Astrocyte (in vitro differentiated cells and primary cell): ENCODE measurements around the gene CLTCL1. TPM values are rescaled to one million over a fixed set of nuclear protein-coding genes. Genes with fewer than 3 reads are reported as not detected.

Experiments
- DNase-seq: peaks from one replicate; pipeline ENCODE4 v3.0.0-alpha.2; 2010; ENCODE audit warnings: low read depth
- FAIRE-seq: peaks from 2 replicates; lab custom pipeline; 2011; peaks lifted over from hg19 to GRCh38; lab: Jason Lieb, UNC
- H2AFZ ChIP-seq: 2 replicates; pipeline ENCODE4 v1.6.0; 2012; ENCODE audit warnings: low read depth, low read length, inconsistent platforms
- H3K27ac ChIP-seq: 2 replicates; pipeline ENCODE4 v1.5.1; 2011; ENCODE audit warnings: low read depth, low read length, inconsistent platforms
- H3K27me3 ChIP-seq: 2 replicates; pipeline ENCODE4 v1.6.0; 2011; ENCODE audit warnings: low read length, inconsistent platforms; ENCODE audit not compliant: insufficient read depth
- H3K36me3 ChIP-seq: 2 replicates; pipeline ENCODE4 v1.5.1; 2011; ENCODE audit warnings: low read length, inconsistent platforms; ENCODE audit not compliant: insufficient read depth
- H3K4me1 ChIP-seq: 2 replicates; pipeline ENCODE4 v1.5.1; 2011; ENCODE audit warnings: low read length, inconsistent platforms; ENCODE audit not compliant: insufficient read depth
- H3K4me2 ChIP-seq: 2 replicates; pipeline ENCODE4 v1.6.0; 2012; ENCODE audit warnings: low read length, inconsistent platforms
- H3K4me3 ChIP-seq: 2 replicates; pipeline ENCODE4 v1.5.1; 2011; ENCODE audit warnings: low read depth, mild to moderate bottlenecking, low read length, inconsistent platforms; ENCODE audit not compliant: insufficient read depth
- H3K79me2 ChIP-seq: 2 replicates; pipeline ENCODE4 v1.6.0; 2012; ENCODE audit warnings: mild to moderate bottlenecking, low read length, inconsistent platforms; ENCODE audit not compliant: insufficient read depth
- H3K9ac ChIP-seq: 2 replicates; pipeline ENCODE4 v1.6.0; 2012; ENCODE audit warnings: mild to moderate bottlenecking, low read length, inconsistent platforms
- H3K9me3 ChIP-seq: 2 replicates; pipeline ENCODE4 v1.5.1; 2012; ENCODE audit warnings: low read depth, mild to moderate bottlenecking, low read length, inconsistent platforms; ENCODE audit not compliant: insufficient read depth
- H4K20me1 ChIP-seq: 2 replicates; pipeline ENCODE4 v1.6.0; 2012; ENCODE audit warnings: low read length, inconsistent platforms; ENCODE audit not compliant: insufficient read depth
- H3K27ac Mint-ChIP-seq: one replicate; pipeline ENCODE4 v1.8.0; 2021; ENCODE audit warnings: mild to moderate bottlenecking, mixed read lengths; ENCODE audit not compliant: unreplicated experiment
- H3K27me3 Mint-ChIP-seq: one replicate; pipeline ENCODE4 v1.8.0; 2021; ENCODE audit warnings: low read depth, mixed read lengths; ENCODE audit not compliant: unreplicated experiment
- H3K36me3 Mint-ChIP-seq: one replicate; pipeline ENCODE4 v1.8.0; 2021; ENCODE audit warnings: low read depth, mixed read lengths; ENCODE audit not compliant: unreplicated experiment
- H3K4me1 Mint-ChIP-seq: one replicate; pipeline ENCODE4 v1.8.0; 2021; ENCODE audit warnings: low read depth, mixed read lengths; ENCODE audit not compliant: unreplicated experiment
- H3K4me3 Mint-ChIP-seq: one replicate; pipeline ENCODE4 v1.8.0; 2021; ENCODE audit warnings: mild to moderate bottlenecking, moderate library complexity, mixed read lengths; ENCODE audit not compliant: unreplicated experiment
- H3K9me3 Mint-ChIP-seq: one replicate; pipeline ENCODE4 v1.8.0; 2021; ENCODE audit warnings: mild to moderate bottlenecking, mixed read lengths; ENCODE audit not compliant: unreplicated experiment
- CTCF ChIP-seq: IDR thresholded peaks from 2 replicates; pipeline ENCODE4 v1.5.1; 2011; ENCODE audit warnings: low read depth, mild to moderate bottlenecking, inconsistent platforms, low read length, moderate library complexity; ENCODE audit not compliant: insufficient read depth
- EZH2 ChIP-seq: IDR thresholded peaks from 2 replicates; pipeline ENCODE4 v1.6.1; 2012; ENCODE audit warnings: mild to moderate bottlenecking, low read length, inconsistent platforms; ENCODE audit not compliant: insufficient read depth
- total RNA-seq: library from RNA; stranded (reverse); gene quantifications from 2 replicates; pipeline ENCODE4 v1.2.1, GENCODE V29; 2021

Gene CLTCL1
- total RNA-seq, 1 donor from 2014 or later, result 54.4 TPM

GRCh38 chr22:19133561-19133960 lies 158.0 kb downstream of the CLTCL1 start:
- H3K9me3 Mint-ChIP-seq, result no peaks in the 10 kb centered on the region
- H3K4me3 Mint-ChIP-seq, result no peak overlapping the region
- no peak overlapping the region for H3K27ac ChIP-seq
- no peaks in the 10 kb centered on the region for H3K4me1 Mint-ChIP-seq
- H3K36me3 Mint-ChIP-seq, result peaks cover 26% of the 10 kb centered on the region
- TF ChIP-seq EZH2, result no peak
- H3K79me2 ChIP-seq, result no peaks in the 10 kb centered on the region
- peaks cover 20% of the 10 kb centered on the region for H4K20me1 ChIP-seq
- DNase-seq (no peak), FAIRE-seq (no peak)
- no peak overlapping the region for H3K4me2 ChIP-seq
- no peaks in the 10 kb centered on the region for H3K27me3 ChIP-seq
- no peaks in the 10 kb centered on the region for H3K4me1 ChIP-seq
- no peak overlapping the region for H2AFZ ChIP-seq
- H3K27me3 Mint-ChIP-seq, result peaks cover 4% of the 10 kb centered on the region
- H3K36me3 ChIP-seq, result peaks cover 19% of the 10 kb centered on the region
- H3K4me3 ChIP-seq, result no peak overlapping the region
- H3K9me3 ChIP-seq, result no peaks in the 10 kb centered on the region
- no peak overlapping the region for H3K27ac Mint-ChIP-seq
- no peak overlapping the region for H3K9ac ChIP-seq

- Histone ChIP-seq H3K4me1 (no peaks in the 10 kb centered on the region), H3K4me2 (no peak overlapping the region), H3K9me3 (no peaks in the 10 kb centered on the region), H2AFZ (no peak overlapping the region), H3K4me3 (no peak overlapping the region), H3K36me3 (peaks cover 19% of the 10 kb centered on the region), H3K79me2 (no peaks in the 10 kb centered on the region), H4K20me1 (peaks cover 19% of the 10 kb centered on the region), H3K27ac (no peak overlapping the region), H3K27me3 (no peaks in the 10 kb centered on the region), H3K9ac (no peak overlapping the region)
- Mint-ChIP-seq H3K27me3 (peaks cover 7% of the 10 kb centered on the region), H3K36me3 (peaks cover 26% of the 10 kb centered on the region), H3K4me3 (no peak overlapping the region), H3K4me1 (no peaks in the 10 kb centered on the region), H3K9me3 (no peaks in the 10 kb centered on the region), H3K27ac (no peak overlapping the region)
- no peak for TF ChIP-seq EZH2
- no peak for TF ChIP-seq CTCF
- no peak for FAIRE-seq
- no peak for DNase-seq
Measured at GRCh38 chr22:19132693-19133400, 158.7 kb downstream of the CLTCL1 start.

GRCh38 chr22:19132153-19132552 lies 159.4 kb downstream of the CLTCL1 start:
- Histone ChIP-seq H3K4me3 (no peak overlapping the region), H3K36me3 (peaks cover 12% of the 10 kb centered on the region), H3K4me2 (no peak overlapping the region), H2AFZ (no peak overlapping the region), H4K20me1 (peaks cover 13% of the 10 kb centered on the region), H3K9me3 (no peaks in the 10 kb centered on the region), H3K9ac (no peak overlapping the region), H3K79me2 (no peaks in the 10 kb centered on the region), H3K27me3 (no peaks in the 10 kb centered on the region), H3K4me1 (no peaks in the 10 kb centered on the region), H3K27ac (no peak overlapping the region)
- Mint-ChIP-seq H3K9me3 (no peaks in the 10 kb centered on the region), H3K27ac (no peak overlapping the region), H3K4me3 (no peak overlapping the region), H3K27me3 (peaks cover 10% of the 10 kb centered on the region), H3K36me3 (peaks cover 26% of the 10 kb centered on the region), H3K4me1 (no peaks in the 10 kb centered on the region)
- TF ChIP-seq CTCF (no peak), EZH2 (no peak)
- FAIRE-seq, result no peak
- DNase-seq, result no peak
